NCI-H1417 treated with DMSO at 0.1 percent for 48 hours (cell line): ENCODE results near the gene HMGN5.

Experiments used
- DNase-seq: peaks from one replicate; lab custom pipeline; 2025; lab: John Stamatoyannopoulos, UW

Gene HMGN5

GRCh38 chrX:81120258-81120935, 81.3 kb downstream of the HMGN5 start:
- DNase-seq, result no peak

- no peak for DNase-seq
Measured at GRCh38 chrX:81114757-81115156, 87.0 kb downstream of the HMGN5 start.

GRCh38 chrX:81110286-81110685, 91.4 kb downstream of the HMGN5 start:
- no peak for DNase-seq

GRCh38 chrX:81082649-81083048, 119.1 kb downstream of the HMGN5 start:
- no peak for DNase-seq
